Smooth muscle cell (in vitro differentiated cells): ENCODE data around the gene KIF1A. TPM values are rescaled to one million over a fixed set of nuclear protein-coding genes. Genes with fewer than 3 reads are reported as not detected.

Experiments used
- DNase-seq: peaks from one replicate; lab custom pipeline; 2025; ENCODE audit not compliant: unreplicated experiment; lab: John Stamatoyannopoulos, UW
- H2AFZ ChIP-seq: fragments of 200-600 bp; sonication (generic); 2 replicates; pipeline ENCODE4 v1.6.0; 2016; ENCODE audit warnings: antibody characterized with exemption, low read depth, mild to moderate bottlenecking
- H3F3A ChIP-seq: fragments of 200-600 bp; sonication (generic); 2 replicates; pipeline ENCODE4 v1.6.0; 2017; ENCODE audit warnings: antibody characterized with exemption, low read depth
- H3K27ac ChIP-seq: fragments of 200-600 bp; sonication (generic); 2 replicates; pipeline ENCODE4 v1.5.1; 2016; ENCODE audit warnings: low read depth, mild to moderate bottlenecking
- H3K27me3 ChIP-seq: fragments of 200-600 bp; sonication (generic); 2 replicates; pipeline ENCODE4 v1.6.1; 2016; ENCODE audit warnings: low read depth, mild to moderate bottlenecking
- H3K36me3 ChIP-seq: fragments of 200-600 bp; sonication (generic); 2 replicates; pipeline ENCODE4 v1.5.1; 2016; ENCODE audit warnings: low read depth
- H3K4me1 ChIP-seq: fragments of 200-600 bp; sonication (generic); 2 replicates; pipeline ENCODE4 v1.5.1; 2016; ENCODE audit warnings: low read depth
- H3K4me2 ChIP-seq: fragments of 200-600 bp; sonication (generic); 2 replicates; pipeline ENCODE4 v1.6.0; 2016; ENCODE audit warnings: mild to moderate bottlenecking
- H3K4me3 ChIP-seq: fragments of 200-600 bp; sonication (generic); 2 replicates; pipeline ENCODE4 v1.5.1; 2016; ENCODE audit warnings: mild to moderate bottlenecking
- H3K79me2 ChIP-seq: fragments of 200-600 bp; sonication (generic); 2 replicates; pipeline ENCODE4 v1.6.0; 2016; ENCODE audit warnings: low read depth, mild to moderate bottlenecking
- H3K9ac ChIP-seq: fragments of 200-600 bp; sonication (generic); 2 replicates; pipeline ENCODE4 v1.6.0; 2016; ENCODE audit warnings: low read depth
- H3K9me3 ChIP-seq: fragments of 200-600 bp; sonication (generic); replicated peaks from 2 replicates; pipeline ENCODE4 v1.5.1; 2016; ENCODE audit warnings: low read depth
- H4K20me1 ChIP-seq: fragments of 200-600 bp; sonication (generic); 2 replicates; pipeline ENCODE4 v1.6.0; 2016; ENCODE audit warnings: low read depth
- CTCF ChIP-seq: fragments of 200-600 bp; sonication (generic); IDR thresholded peaks from 2 replicates; pipeline ENCODE4 v1.5.1; 2017; ENCODE audit warnings: borderline replicate concordance, mild to moderate bottlenecking, antibody characterized with exemption; ENCODE audit not compliant: insufficient read depth, poor library complexity, severe bottlenecking
- WGBS: methylation state at CpG from one replicate; pipeline ENCODE4 v1.1.7; 2016; ENCODE audit warnings: low lambda C conversion rate; 5-methylcytosine and 5-hydroxymethylcytosine counted together
- polyA plus RNA-seq: library from polyadenylated mRNA; unstranded; fragments of >200 nt; fragmentation: Nextera tagmentation; extraction: Ambion mirVana; gene quantifications from 2 replicates; pipeline ENCODE4 v1.2.1, GENCODE V29; 2016
- total RNA-seq: library from RNA; depleted of rRNA; stranded (reverse); fragments of >200 nt; gene quantifications from 2 replicates; pipeline ENCODE4 v1.2.3, GENCODE V29; 2014

Gene KIF1A
- total and polyA plus RNA-seq, 2 experiments from 2014 or later = 4.6 to 8.4 TPM

GRCh38 chr2:240850026-240850425 lies 30.0 kb upstream of the KIF1A start:
- Histone ChIP-seq H3K27me3 (no peaks in the 10 kb centered on the region), H3K79me2 (no peaks in the 10 kb centered on the region), H3K9ac (no peak overlapping the region), H3K4me2 (no peak overlapping the region), H3K36me3 (no peaks in the 10 kb centered on the region), H3K27ac (no peak overlapping the region), H4K20me1 (no peaks in the 10 kb centered on the region), H3K9me3 (no peaks in the 10 kb centered on the region), H2AFZ (no peak overlapping the region), H3K4me3 (no peak overlapping the region), H3K4me1 (no peaks in the 10 kb centered on the region), H3F3A (no peaks in the 10 kb centered on the region)
- no peak for TF ChIP-seq CTCF
- DNase-seq = no peak
- WGBS = 94% methylated on average over 11 of the region's 11 CpGs

DNA sequence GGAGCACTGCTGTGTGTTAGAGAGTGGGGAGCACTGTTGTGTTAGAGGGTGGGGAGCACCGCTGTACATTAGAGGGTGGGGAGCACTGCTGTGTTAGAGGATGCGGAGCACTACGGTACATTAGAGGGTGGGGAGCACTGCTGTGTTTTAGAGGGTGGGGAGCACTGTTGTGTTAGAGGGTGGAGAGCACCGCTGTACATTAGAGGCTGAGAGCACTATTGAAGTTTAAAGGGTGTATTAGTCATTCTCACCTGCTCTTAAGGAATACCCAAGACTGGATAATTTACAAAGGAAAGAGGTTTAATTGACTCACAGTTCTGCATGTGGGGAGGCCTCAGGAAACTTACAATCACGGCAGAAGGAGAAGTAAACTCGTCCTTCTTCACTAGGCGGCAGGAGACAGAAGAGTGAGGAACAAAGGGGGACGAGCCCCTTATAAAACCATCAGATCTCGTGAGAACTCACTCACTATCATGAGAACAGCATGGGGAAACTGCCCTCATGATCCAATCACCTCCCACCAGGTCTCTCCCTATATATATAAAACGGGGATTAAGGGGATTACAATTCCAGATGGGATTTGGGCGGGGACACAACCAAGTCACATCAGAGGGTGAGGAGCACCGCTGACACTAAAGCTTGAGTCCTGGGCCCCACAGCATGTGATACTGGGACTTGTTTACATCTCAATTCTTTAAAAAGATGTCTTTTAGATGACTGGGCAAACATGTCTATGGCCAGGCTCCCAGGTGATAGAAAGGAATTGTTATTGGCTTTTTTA lies 29.1 kb upstream of the KIF1A start:
- H3F3A ChIP-seq = no peaks in the 10 kb centered on the region
- no peak for DNase-seq
- 83% methylated on average over 10 of the region's 12 CpGs for WGBS

GRCh38 chr2:240847817-240848216 lies 27.8 kb upstream of the KIF1A start:
- no peak overlapping the region for H3K4me2 ChIP-seq
- no peak for DNase-seq
- H4K20me1 ChIP-seq = no peaks in the 10 kb centered on the region
- no peak overlapping the region for H3K4me3 ChIP-seq
- H3K9me3 ChIP-seq = no peaks in the 10 kb centered on the region
- TF ChIP-seq CTCF = no peak
- H3K4me1 ChIP-seq = no peaks in the 10 kb centered on the region
- no peaks in the 10 kb centered on the region for H3K79me2 ChIP-seq
- H3K9ac ChIP-seq = no peak overlapping the region
- H3F3A ChIP-seq = no peaks in the 10 kb centered on the region
- no peak overlapping the region for H3K27ac ChIP-seq
- no peaks in the 10 kb centered on the region for H3K36me3 ChIP-seq
- H2AFZ ChIP-seq = no peak overlapping the region
- WGBS = 99% methylated on average over 5 of the region's 13 CpGs
- H3K27me3 ChIP-seq = no peaks in the 10 kb centered on the region

More for the DNA sequence above, 29.1 kb upstream of the KIF1A start:
- Histone ChIP-seq H3K36me3 (no peaks in the 10 kb centered on the region), H2AFZ (no peak overlapping the region), H3K79me2 (no peaks in the 10 kb centered on the region), H3K27ac (no peak overlapping the region), H3K4me3 (no peak overlapping the region), H3K4me2 (no peak overlapping the region), H3K9ac (no peak overlapping the region), H3K27me3 (no peaks in the 10 kb centered on the region), H3K4me1 (no peaks in the 10 kb centered on the region), H4K20me1 (no peaks in the 10 kb centered on the region), H3K9me3 (no peaks in the 10 kb centered on the region)
- no peak for TF ChIP-seq CTCF
